ENCODE data around the gene JUP. TPM values are rescaled to one million over a fixed set of nuclear protein-coding genes. Genes with fewer than 3 reads are reported as not detected.

The JUP gene
- total and polyA plus RNA-seq, 7 donors: 22.2 to 494 (median 40.3) TPM

GRCh38 chr17:41813699-41814124, 27.2 kb upstream of the JUP start:
- no peaks in the 10 kb centered on the region for H3K27me3 ChIP-seq
- no peaks in the 10 kb centered on the region for H3K36me3 ChIP-seq
- H3K9me3 ChIP-seq: no peaks in the 10 kb centered on the region
- WGBS, 2 donors: 78 to 88% methylated on average over 9 of the region's 9 CpGs
- DNase-seq: no peak
- peaks cover 0 to 48% (median 38%) of the 10 kb centered on the region in 4 donors for H3K4me1 ChIP-seq
- peak overlapping the region; percentile 80 to 84 (median 80) for H3K27ac ChIP-seq
- intact Hi-C loops (cut with DNase I): loop anchor here (2.0 to 5.0 kb wide), 3 partner anchors 21 to 104 kb away; partner anchors contain the start of genes ACLY and KLHL11
- TF ChIP-seq POLR2A (IDR thresholded peaks at IDR 0.05) (no peak), POLR2AphosphoS5 (IDR thresholded peaks at IDR 0.05) (no peak), EP300 (IDR thresholded peaks at IDR 0.05) (no peak)
- TF ChIP-seq, protein P1, sequence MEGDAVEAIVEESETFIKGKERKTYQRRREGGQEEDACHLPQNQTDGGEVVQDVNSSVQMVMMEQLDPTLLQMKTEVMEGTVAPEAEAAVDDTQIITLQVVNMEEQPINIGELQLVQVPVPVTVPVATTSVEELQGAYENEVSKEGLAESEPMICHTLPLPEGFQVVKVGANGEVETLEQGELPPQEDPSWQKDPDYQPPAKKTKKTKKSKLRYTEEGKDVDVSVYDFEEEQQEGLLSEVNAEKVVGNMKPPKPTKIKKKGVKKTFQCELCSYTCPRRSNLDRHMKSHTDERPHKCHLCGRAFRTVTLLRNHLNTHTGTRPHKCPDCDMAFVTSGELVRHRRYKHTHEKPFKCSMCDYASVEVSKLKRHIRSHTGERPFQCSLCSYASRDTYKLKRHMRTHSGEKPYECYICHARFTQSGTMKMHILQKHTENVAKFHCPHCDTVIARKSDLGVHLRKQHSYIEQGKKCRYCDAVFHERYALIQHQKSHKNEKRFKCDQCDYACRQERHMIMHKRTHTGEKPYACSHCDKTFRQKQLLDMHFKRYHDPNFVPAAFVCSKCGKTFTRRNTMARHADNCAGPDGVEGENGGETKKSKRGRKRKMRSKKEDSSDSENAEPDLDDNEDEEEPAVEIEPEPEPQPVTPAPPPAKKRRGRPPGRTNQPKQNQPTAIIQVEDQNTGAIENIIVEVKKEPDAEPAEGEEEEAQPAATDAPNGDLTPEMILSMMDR (IDR thresholded peaks at IDR 0.05): no peak
- H3K4me3 ChIP-seq: peak overlapping the region in 3 of 4 donors; percentile 59 to 88 (median 88)

- WGBS, 2 donors: 49 to 62% methylated on average over 12 of the region's 12 CpGs
- no peaks in the 10 kb centered on the region for H3K9me3 ChIP-seq
- H3K4me3 ChIP-seq: peak overlapping the region; percentile 51 to 88 (median 74)
- peaks cover 0 to 48% (median 38%) of the 10 kb centered on the region in 4 donors for H3K4me1 ChIP-seq
- TF ChIP-seq EP300 (IDR thresholded peaks at IDR 0.05) (no peak), POLR2A (IDR thresholded peaks at IDR 0.05) (no peak), POLR2AphosphoS5 (IDR thresholded peaks at IDR 0.05) (no peak)
- TF ChIP-seq, protein P1 (IDR thresholded peaks at IDR 0.05): no peak
- DNase-seq: no peak
- no peaks in the 10 kb centered on the region for H3K36me3 ChIP-seq
- H3K27me3 ChIP-seq: no peaks in the 10 kb centered on the region
- peak overlapping the region; percentile 80 to 84 (median 80) for H3K27ac ChIP-seq
- intact Hi-C loops (cut with DNase I): loop anchor here (2.0 to 5.0 kb wide), 3 partner anchors 22 to 104 kb away; partner anchors contain the start of genes ACLY and KLHL11
These were observed 26.7 kb upstream of the JUP start for GRCh38 chr17:41813152-41813680.

- peak; percentile 89 for DNase-seq
- H3K36me3 ChIP-seq: no peaks in the 10 kb centered on the region
- H3K9me3 ChIP-seq: no peaks in the 10 kb centered on the region
- peak within 1 kb of the TSS; percentile 51 to 88 (median 74) for H3K4me3 ChIP-seq
- H3K4me1 ChIP-seq: peaks cover 0 to 48% (median 38%) of the 10 kb centered on the region in 4 donors
- no peak for TF ChIP-seq EP300 (IDR thresholded peaks at IDR 0.05)
- peak in 1 of 4 donors; percentile 25 for TF ChIP-seq POLR2AphosphoS5 (IDR thresholded peaks at IDR 0.05)
- TF ChIP-seq, protein P1 (IDR thresholded peaks at IDR 0.05): no peak
- no peak for TF ChIP-seq POLR2A (IDR thresholded peaks at IDR 0.05)
- intact Hi-C loops (cut with DNase I): loop anchor here (2.0 to 5.0 kb wide), 3 partner anchors 22 to 105 kb away; partner anchors contain the start of genes ACLY and KLHL11
- no peaks in the 10 kb centered on the region for H3K27me3 ChIP-seq
- 7 to 8% methylated on average over 35 of the region's 35 CpGs for WGBS, 2 donors
- H3K27ac ChIP-seq: peak within 1 kb of the TSS; percentile 80 to 84 (median 80)
These were observed 26.1 kb upstream of the JUP start, which contains the start of gene FKBP10 for GRCh38 chr17:41812381-41813151. TSS of gene FKBP10 (plus strand) at chr17:41813004. CDS start at chr17:41813035, 31 bp downstream.

- intact Hi-C loops (cut with DNase I): loop anchor here (2.0 to 5.0 kb wide), 3 partner anchors 23 to 106 kb away; partner anchors contain the start of genes ACLY and KLHL11
- peaks cover 0 to 48% (median 38%) of the 10 kb centered on the region in 4 donors for H3K4me1 ChIP-seq
- TF ChIP-seq, protein P1 (IDR thresholded peaks at IDR 0.05): peak in 3 of 4 experiments; percentile 24 to 75 (median 28)
- TF ChIP-seq EP300 (IDR thresholded peaks at IDR 0.05) (no peak), POLR2AphosphoS5 (IDR thresholded peaks at IDR 0.05) (peak in 2 of 4 donors; percentile 27 to 28), POLR2A (IDR thresholded peaks at IDR 0.05) (no peak)
These were observed 25.3 kb upstream of the JUP start, which contains the start of gene P3H4 for GRCh38 chr17:41811549-41812380. TSS of gene P3H4 (minus strand) at chr17:41811949. CDS start at chr17:41811915, 34 bp downstream.

More at GRCh38 chr17:41811549-41812380, 25.3 kb upstream of the JUP start, which contains the start of gene P3H4:
- no peaks in the 10 kb centered on the region for H3K27me3 ChIP-seq
- H3K36me3 ChIP-seq: no peaks in the 10 kb centered on the region
- peak within 1 kb of the TSS; percentile 80 to 84 (median 80) for H3K27ac ChIP-seq
- 1% methylated on average over 96 of the region's 96 CpGs for WGBS, 2 donors
- peak within 1 kb of the TSS; percentile 51 to 88 (median 74) for H3K4me3 ChIP-seq
- H3K9me3 ChIP-seq: no peaks in the 10 kb centered on the region
- DNase-seq: peak; percentile 90
